Caco-2 (cell line): ENCODE measurements around the gene SLC16A12. TPM values are rescaled to one million over a fixed set of nuclear protein-coding genes. Genes with fewer than 3 reads are reported as not detected.
"Not testable (repeated sequence)": the region's sequence is repeated elsewhere in the genome, so short reads cannot be mapped to it uniquely, and the experiment has no call there.

ENCODE experiments used
- BruUV-seq: library from RNA; stranded (reverse); fragments of 400-500 nt; replicated peaks from 2 replicates; lab custom pipeline; 2021; lab: Mats Ljungman, UMichigan
- CTCF ChIA-PET: fragments of 300-600 bp; sonication (Branson Sonifier 250); formaldehyde crosslinking; loops from one replicate; lab custom pipeline; 2022; ENCODE audit warnings: antibody characterized with exemption; lab: Charles Lee
- POLR2A ChIA-PET: fragments of 300-600 bp; sonication (Branson Sonifier 250); formaldehyde crosslinking; loops from one replicate; lab custom pipeline; 2022; ENCODE audit warnings: antibody characterized with exemption; lab: Charles Lee
- DNase-seq, 2 experiments: peaks; one replicate each; pipeline versions ENCODE4 v3.0.0 to v3.0.0-alpha.2; 2020 to 2022
- H3K27me3 ChIP-seq: replicated peaks from 2 replicates; pipeline ENCODE4 v1.6.0; 2011; ENCODE audit warnings: low read length; ENCODE audit not compliant: control insufficient read depth, insufficient read depth
- H3K36me3 ChIP-seq: 2 replicates; pipeline ENCODE4 v1.5.1; 2011; ENCODE audit warnings: low read length; ENCODE audit not compliant: control insufficient read depth, insufficient read depth
- H3K4me1 ChIP-seq: fragments of 250-450 bp; sonication (Bioruptor Pico); 2 replicates; pipeline ENCODE4 v1.5.1; 2020; ENCODE audit warnings: mild to moderate bottlenecking
- H3K4me3 ChIP-seq: 2 replicates; pipeline ENCODE4 v1.5.1; 2011; ENCODE audit warnings: low read depth, mild to moderate bottlenecking, control low read depth, low read length
- H3K9me3 ChIP-seq: fragments of 250-450 bp; sonication (Bioruptor Pico); 2 replicates; pipeline ENCODE4 v1.5.1; 2020; ENCODE audit warnings: mild to moderate bottlenecking, moderate library complexity
- H3K27ac Mint-ChIP-seq: one replicate; pipeline ENCODE4 v1.8.0; 2022; ENCODE audit warnings: mixed read lengths; ENCODE audit not compliant: unreplicated experiment
- H3K27me3 Mint-ChIP-seq: one replicate; pipeline ENCODE4 v1.8.0; 2022; ENCODE audit warnings: mixed read lengths; ENCODE audit not compliant: insufficient read depth, unreplicated experiment
- H3K36me3 Mint-ChIP-seq: one replicate; pipeline ENCODE4 v1.8.0; 2022; ENCODE audit warnings: mild to moderate bottlenecking, mixed read lengths; ENCODE audit not compliant: insufficient read depth, unreplicated experiment
- H3K4me1 Mint-ChIP-seq: one replicate; pipeline ENCODE4 v1.8.0; 2022; ENCODE audit warnings: low read depth, mixed read lengths; ENCODE audit not compliant: unreplicated experiment
- H3K4me3 Mint-ChIP-seq: one replicate; pipeline ENCODE4 v1.8.0; 2022; ENCODE audit warnings: mild to moderate bottlenecking, moderate library complexity, mixed read lengths; ENCODE audit not compliant: unreplicated experiment
- H3K9me3 Mint-ChIP-seq: one replicate; pipeline ENCODE4 v1.8.0; 2022; ENCODE audit warnings: mixed read lengths; ENCODE audit not compliant: unreplicated experiment
- intact Hi-C: fragments of 100-400 bp; cut with micrococcal nuclease; formaldehyde crosslinking; loops from one replicate; pipeline ENCODE4 v1.10.0; 2022; ENCODE audit not compliant: unreplicated experiment
- total RNA-seq: library from RNA; stranded (reverse); gene quantifications from 2 replicates; pipeline ENCODE4 v1.2.3, GENCODE V29; 2022
- TF ChIP-seq, protein P1 (sequence below), 2 experiments: fragments of 200-600 bp in 1 of 2; IDR thresholded peaks; 1 replicate in 1 of 2; 2 replicates in 1 of 2; pipeline versions ENCODE4 v1.5.1 to v1.8.0; 2011 to 2022; ENCODE audit warnings: antibody characterized with exemption in 1 of 2, control low read depth in 1 of 2, inconsistent platforms in 1 of 2, low read depth in 1 of 2, low read length in 1 of 2, mild to moderate bottlenecking in 1 of 2, moderate library complexity in 1 of 2; ENCODE audit not compliant: insufficient read depth in 1 of 2, severe bottlenecking in 1 of 2, unreplicated experiment in 1 of 2

The SLC16A12 gene
- total RNA-seq, 1 experiment from 2014 or later = not detected

DNA sequence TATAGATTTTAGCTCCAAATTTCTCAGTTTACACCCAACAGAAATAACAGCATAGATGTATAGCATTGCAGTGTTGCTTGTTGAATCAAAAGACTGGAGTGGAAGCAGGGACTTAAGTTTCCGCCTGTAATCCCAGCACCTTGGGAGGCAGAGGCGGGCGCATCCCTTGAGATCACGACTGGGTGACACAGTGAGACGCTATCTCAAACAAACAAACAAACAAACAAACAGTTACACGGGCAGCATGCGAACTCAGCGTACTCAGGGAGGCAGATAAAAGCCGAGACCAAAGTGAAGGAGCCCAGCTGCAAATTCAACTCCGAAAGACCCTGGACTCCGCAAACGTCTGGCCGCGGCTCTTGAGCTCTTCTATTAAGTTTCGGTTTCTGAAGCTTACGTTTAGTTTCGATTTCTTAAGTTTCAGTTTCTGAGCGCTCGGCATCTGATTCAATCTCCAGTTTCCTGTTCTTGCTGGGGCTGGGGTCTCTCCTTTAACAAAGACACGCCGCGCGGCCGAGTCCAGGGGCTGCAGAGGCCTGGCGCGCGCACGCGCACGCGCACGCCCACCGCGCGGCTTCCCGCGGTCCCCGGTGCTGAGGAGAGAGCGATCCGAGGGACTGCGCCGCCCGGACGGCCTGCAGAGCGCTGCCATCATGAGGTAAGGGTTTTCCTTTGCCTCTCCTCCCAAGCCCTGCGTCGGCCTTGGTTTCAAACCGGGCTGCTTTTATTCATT lies 121.1 kb downstream of the SLC16A12 start, which contains the start of gene IFIT5:
Gene IFIT5 (plus strand): TSS at position 423 of the 733 bp plus-strand sequence. CDS start 231 bp downstream, at position 654.
- no peaks in the 10 kb centered on the region for H3K36me3 Mint-ChIP-seq
- peak within 1 kb of the TSS; percentile 26 for H3K27ac Mint-ChIP-seq
- Histone ChIP-seq H3K4me1 (peaks cover 4% of the 10 kb centered on the region; the same call in 1 of the 2 replicates), H3K27me3 (no peaks in the 10 kb centered on the region), H3K9me3 (no peaks in the 10 kb centered on the region), H3K36me3 (no peaks in the 10 kb centered on the region), H3K4me3 (peak within 1 kb of the TSS; percentile 53)
- TSS peak; percentile 94 for BruUV-seq
- ChIA-PET CTCF (interaction anchor here (1.0 kb wide), 1 partner anchor 10 kb away, joined by 4 read pairs; no protein-coding TSS in a partner anchor), POLR2A (interaction anchor here (0.6 to 0.7 kb wide), 2 partner anchors 139 to 314 kb away, joined by 3 read pairs; no protein-coding TSS in a partner anchor)
- DNase-seq = peak; percentile 44 to 68
- no peaks in the 10 kb centered on the region for H3K9me3 Mint-ChIP-seq
- no peaks in the 10 kb centered on the region for H3K27me3 Mint-ChIP-seq
- H3K4me1 Mint-ChIP-seq = no peaks in the 10 kb centered on the region
- TF ChIP-seq, protein P1, sequence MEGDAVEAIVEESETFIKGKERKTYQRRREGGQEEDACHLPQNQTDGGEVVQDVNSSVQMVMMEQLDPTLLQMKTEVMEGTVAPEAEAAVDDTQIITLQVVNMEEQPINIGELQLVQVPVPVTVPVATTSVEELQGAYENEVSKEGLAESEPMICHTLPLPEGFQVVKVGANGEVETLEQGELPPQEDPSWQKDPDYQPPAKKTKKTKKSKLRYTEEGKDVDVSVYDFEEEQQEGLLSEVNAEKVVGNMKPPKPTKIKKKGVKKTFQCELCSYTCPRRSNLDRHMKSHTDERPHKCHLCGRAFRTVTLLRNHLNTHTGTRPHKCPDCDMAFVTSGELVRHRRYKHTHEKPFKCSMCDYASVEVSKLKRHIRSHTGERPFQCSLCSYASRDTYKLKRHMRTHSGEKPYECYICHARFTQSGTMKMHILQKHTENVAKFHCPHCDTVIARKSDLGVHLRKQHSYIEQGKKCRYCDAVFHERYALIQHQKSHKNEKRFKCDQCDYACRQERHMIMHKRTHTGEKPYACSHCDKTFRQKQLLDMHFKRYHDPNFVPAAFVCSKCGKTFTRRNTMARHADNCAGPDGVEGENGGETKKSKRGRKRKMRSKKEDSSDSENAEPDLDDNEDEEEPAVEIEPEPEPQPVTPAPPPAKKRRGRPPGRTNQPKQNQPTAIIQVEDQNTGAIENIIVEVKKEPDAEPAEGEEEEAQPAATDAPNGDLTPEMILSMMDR (IDR thresholded peaks at IDR 0.05; ENCODE audit: insufficient read depth in 1 of 2, low read depth in 1 of 2, low read length in 1 of 2, severe bottlenecking in 1 of 2, unreplicated experiment in 1 of 2) = no peak
- H3K4me3 Mint-ChIP-seq = peak within 1 kb of the TSS; percentile 77
- intact Hi-C loops = loop anchor here (1.0 kb wide), 1 partner anchor 21 kb away; no protein-coding TSS in a partner anchor

DNA sequence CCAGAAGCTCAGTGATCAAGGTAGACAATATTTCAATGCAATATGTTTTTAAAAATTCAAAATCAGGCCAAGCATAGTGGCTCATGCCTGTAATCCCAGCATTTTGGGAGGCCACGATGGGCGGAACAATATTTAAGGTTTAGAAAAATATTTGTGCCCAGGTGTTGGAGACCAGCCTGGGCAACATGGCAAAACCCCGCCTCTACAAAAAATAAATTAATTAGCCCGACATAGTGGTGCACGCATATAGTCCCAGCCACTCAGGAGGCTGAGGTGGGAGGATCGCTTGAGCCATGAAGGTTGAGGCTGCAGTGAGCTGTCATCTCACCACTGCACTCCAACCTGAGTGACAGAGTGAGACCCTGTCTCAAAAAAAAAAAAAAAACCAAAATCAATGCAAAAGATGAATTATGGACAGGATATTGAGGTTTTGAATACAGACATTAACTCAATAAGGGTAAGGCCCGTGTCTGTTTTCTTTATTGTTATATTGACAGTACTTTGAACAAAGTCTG lies 121.9 kb downstream of the SLC16A12 start:
- ChIA-PET CTCF (no interaction called here), POLR2A (no interaction called here)
- H3K4me1 ChIP-seq = peaks cover 4% of the 10 kb centered on the region; the same call in 1 of the 2 replicates
- H3K27me3 ChIP-seq = no peaks in the 10 kb centered on the region
- Mint-ChIP-seq H3K27me3 (no peaks in the 10 kb centered on the region), H3K36me3 (no peaks in the 10 kb centered on the region), H3K9me3 (no peaks in the 10 kb centered on the region), H3K4me1 (no peaks in the 10 kb centered on the region), H3K4me3 (peak overlapping the region; percentile 77), H3K27ac (peak overlapping the region; percentile 14)
- TF ChIP-seq, protein P1 (IDR thresholded peaks at IDR 0.05; ENCODE audit: insufficient read depth in 1 of 2, low read depth in 1 of 2, low read length in 1 of 2, severe bottlenecking in 1 of 2, unreplicated experiment in 1 of 2) = no peak
- H3K4me3 ChIP-seq = no peak overlapping the region
- intact Hi-C loops = no loop called here
- no peaks in the 10 kb centered on the region for H3K36me3 ChIP-seq
- no peaks in the 10 kb centered on the region for H3K9me3 ChIP-seq
- no TSS peak for BruUV-seq
- DNase-seq = no peak

DNA sequence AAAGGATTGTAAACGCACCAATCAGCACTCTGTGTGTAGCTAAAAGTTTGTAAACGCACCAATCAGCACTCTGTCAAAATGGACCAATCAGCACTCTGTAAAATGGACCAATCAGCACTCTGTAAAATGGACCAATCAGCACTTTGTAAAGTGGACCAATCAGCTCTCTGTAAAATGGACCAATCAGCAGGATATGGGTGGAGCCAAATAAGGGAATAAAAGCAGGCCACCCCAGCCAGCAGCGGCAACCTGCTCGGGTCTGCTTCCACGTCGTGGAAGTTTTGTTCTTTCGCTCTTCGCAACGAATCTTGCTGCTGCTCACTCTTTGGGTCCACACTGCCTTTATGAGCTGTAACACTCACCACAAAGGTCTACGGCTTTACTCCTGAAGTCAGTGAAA lies 123.1 kb downstream of the SLC16A12 start:
- H3K4me3 ChIP-seq, H3K4me3 Mint-ChIP-seq, intact Hi-C loops, H3K9me3 Mint-ChIP-seq, H3K36me3 ChIP-seq, H3K36me3 Mint-ChIP-seq, H3K27ac Mint-ChIP-seq, POLR2A ChIA-PET, CTCF ChIA-PET, H3K9me3 ChIP-seq, BruUV-seq, H3K27me3 ChIP-seq, H3K4me1 Mint-ChIP-seq, H3K27me3 Mint-ChIP-seq, DNase-seq, H3K4me1 ChIP-seq: not testable (repeated sequence)

DNA sequence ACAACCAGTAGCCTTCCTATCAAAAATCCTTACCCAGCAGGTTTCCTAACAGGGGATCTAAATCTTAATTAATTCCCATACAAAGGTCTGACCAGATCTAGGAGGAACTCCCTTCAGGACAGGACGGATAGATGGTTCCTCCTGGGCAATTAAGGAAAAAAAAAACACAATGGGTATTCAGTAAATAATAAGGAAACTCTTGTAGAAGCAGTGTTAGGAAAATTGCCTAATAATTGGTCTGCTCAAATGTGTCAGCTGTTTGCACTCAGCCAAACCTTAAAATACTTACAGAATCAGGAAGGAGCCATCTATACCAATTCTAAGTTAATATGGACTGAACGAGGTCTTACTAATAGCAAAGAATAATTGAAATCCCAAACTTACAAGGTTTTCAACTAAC lies 124.3 kb downstream of the SLC16A12 start:
- H3K27ac Mint-ChIP-seq, H3K27me3 ChIP-seq, H3K36me3 ChIP-seq, H3K4me1 ChIP-seq, H3K27me3 Mint-ChIP-seq, H3K4me1 Mint-ChIP-seq, H3K36me3 Mint-ChIP-seq, BruUV-seq, intact Hi-C loops, H3K9me3 Mint-ChIP-seq, H3K9me3 ChIP-seq, DNase-seq, H3K4me3 ChIP-seq, POLR2A ChIA-PET, H3K4me3 Mint-ChIP-seq, CTCF ChIA-PET: not testable (repeated sequence)

DNA sequence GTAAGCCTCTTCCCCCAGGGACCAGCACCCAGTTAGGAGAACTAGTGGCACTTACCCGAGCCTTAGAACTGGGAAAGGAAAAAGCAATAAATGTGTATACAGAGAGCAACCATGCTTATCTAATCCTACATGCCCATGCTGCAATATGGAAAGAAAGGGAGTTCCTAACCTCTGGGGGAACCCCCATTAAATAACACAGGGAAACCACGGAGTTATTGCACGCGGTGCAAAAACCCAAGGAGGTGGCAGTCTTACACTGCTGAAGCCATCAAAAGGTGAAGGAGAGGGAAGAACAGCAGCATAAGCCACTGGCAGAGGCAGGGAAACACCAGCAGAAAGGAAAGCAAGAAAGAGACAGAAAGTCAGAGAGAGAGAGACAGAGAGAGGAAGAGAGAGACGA lies 124.8 kb downstream of the SLC16A12 start:
- H3K4me3 Mint-ChIP-seq, H3K9me3 Mint-ChIP-seq, H3K36me3 Mint-ChIP-seq, H3K27ac Mint-ChIP-seq, H3K4me1 Mint-ChIP-seq, H3K27me3 ChIP-seq, H3K4me1 ChIP-seq, POLR2A ChIA-PET, CTCF ChIA-PET, DNase-seq, H3K9me3 ChIP-seq, intact Hi-C loops, BruUV-seq, H3K27me3 Mint-ChIP-seq, H3K36me3 ChIP-seq, H3K4me3 ChIP-seq: not testable (repeated sequence)
